HG03095 (cell line): ENCODE results near the gene COA3.
"Not testable (repeated sequence)": the region's sequence is repeated elsewhere in the genome, so short reads cannot be mapped to it uniquely, and the experiment has no call there.

Experiments used
- ATAC-seq: cut with Tn5 transposase; IDR thresholded peaks from one replicate; pipeline ENCODE4 v1.9.1; 2021; ENCODE audit warnings: moderate library complexity; ENCODE audit not compliant: unreplicated experiment

COA3 gene

DNA sequence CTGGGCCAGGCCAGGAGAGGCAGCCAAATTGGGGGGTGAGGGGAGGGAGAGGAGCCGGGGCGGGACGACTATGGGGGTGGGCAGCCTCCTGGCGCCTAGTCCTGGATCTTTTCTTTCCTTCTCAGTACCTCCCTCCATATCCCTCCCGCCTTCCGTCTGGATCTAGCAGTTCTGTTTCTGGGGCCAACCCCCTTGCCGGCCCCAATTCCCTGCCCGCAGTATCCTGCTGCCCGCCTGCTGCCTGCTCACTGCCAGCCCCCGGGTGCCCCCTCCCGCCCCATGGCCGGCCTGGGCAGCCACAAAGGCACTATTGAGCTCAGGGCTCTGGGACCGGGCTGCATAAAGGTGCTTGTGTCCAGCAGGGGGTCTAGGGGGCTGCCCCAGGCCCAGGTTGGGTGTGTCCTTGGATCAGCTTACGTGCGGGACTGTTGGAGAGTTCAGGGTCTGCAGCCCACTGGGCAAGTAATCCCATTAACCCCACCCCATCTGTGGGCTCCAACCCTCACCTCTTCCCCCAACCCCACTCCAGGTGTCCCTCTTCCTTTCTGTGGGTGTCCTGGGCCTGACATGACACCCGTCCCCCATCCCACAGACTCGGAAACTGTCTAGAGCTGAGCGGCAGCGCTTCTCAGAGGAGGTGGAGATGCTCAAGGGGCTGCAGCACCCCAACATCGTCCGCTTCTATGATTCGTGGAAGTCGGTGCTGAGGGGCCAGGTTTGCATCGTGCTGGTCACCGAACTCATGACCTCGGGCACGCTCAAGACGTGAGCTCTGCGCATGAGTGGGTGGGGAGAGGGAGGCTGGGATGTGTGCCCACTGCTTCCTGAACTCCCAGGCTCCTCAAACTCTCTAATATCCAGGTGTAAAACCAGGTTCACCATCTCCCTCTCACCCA lies 16.1 kb downstream of the COA3 start:
- ATAC-seq = no peak

GRCh38 chr17:42781639-42782165 lies 16.8 kb downstream of the COA3 start:
- ATAC-seq = no peak

GRCh38 chr17:42780851-42781638 lies 17.5 kb downstream of the COA3 start:
- ATAC-seq = no peak

DNA sequence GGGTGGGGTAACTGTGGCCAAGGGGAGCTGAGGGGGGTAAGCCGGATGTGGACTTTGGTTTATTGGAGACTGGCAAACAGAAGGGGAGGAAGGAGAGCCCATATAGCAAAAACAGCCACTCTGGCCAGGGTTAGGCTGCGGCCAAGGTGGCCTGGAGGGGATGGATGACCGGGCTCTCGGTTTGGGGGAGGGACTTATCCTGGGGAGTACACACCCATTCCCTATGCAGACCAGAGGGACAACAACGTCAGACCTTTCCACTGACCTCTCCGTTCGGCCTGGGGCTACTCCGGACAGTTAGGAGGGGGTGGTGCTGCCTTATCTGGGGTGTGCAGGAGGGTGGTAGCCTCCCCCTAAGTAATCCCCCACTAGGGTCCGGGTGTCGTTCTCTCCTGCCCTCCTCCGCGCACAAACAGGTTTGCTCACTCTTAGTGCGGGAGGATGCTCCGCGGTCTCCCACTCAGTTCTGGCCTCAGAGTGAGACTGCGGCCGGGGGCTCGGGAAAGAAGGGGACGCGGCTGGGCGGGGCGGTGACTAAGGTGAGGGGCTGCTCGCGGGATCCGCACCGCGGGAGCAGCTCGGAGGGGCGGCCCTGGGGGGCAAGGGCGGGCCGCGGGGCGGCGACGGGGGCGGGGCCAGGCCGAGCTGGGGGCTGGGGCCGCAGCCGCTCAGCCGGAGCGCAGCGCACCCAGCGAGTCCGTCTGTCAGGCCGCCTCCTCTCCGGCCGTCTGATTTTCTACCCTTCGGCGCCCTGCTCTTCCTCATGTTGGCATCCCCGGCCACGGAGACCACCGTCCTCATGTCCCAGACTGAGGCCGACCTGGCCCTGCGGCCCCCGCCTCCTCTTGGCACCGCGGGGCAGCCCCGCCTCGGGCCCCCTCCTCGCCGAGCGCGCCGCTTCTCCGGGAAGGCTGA lies 18.3 kb downstream of the COA3 start, which contains the start of gene WNK4:
Gene WNK4 (plus strand): TSS at position 675 of the 915 bp plus-strand sequence. CDS start 89 bp downstream, at position 764.
- ATAC-seq = no peak

DNA sequence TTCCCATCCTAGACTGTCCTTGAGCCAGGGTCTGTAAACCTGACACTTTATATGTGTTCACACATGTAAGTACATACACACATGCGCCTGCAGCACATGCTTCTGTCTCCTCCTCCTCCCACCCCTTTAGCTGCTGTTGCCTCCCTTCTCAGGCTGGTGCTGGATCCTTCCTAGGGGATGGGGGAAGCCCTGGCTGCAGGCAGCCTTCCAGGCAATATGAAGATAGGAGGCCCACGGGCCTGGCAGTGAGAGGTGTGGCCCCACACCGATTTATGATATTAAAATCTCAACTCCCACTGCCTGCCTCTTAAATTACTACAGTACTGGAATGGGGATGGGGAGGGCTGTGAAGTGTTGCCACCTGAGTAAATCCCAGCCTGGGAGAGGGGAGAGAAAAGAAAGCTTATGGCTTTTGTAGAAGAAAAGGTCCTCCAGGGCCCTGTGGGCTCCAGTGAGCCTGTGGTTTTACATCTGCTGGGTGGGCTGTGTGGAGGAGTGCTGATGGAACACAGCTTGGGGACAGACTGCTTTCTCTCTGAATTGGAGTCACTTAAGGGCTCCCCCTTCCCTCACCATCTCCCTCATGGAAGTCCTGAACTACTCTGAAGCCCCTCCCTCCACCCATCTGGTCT lies 19.1 kb downstream of the COA3 start:
- no peak for ATAC-seq

DNA sequence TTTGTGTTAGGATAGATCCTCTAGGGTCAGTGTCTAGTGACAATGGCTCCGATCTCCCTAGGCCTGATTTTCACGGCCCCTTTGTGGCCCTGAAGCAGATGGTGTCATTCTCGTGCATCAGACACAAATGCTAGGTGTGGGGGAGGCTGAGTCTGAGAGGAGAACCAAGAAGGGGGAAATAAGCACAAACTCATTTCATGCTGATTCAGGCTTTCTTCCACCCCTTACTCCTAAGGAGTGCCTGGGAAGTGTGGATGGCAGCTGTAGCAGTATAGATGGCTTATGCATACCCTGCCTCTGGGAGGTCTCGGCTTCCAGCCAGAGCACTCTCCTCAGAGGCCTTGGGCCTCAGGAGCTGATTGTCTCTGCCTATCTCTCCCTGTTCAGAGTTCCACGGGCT lies 19.9 kb downstream of the COA3 start:
- no peak for ATAC-seq

DNA sequence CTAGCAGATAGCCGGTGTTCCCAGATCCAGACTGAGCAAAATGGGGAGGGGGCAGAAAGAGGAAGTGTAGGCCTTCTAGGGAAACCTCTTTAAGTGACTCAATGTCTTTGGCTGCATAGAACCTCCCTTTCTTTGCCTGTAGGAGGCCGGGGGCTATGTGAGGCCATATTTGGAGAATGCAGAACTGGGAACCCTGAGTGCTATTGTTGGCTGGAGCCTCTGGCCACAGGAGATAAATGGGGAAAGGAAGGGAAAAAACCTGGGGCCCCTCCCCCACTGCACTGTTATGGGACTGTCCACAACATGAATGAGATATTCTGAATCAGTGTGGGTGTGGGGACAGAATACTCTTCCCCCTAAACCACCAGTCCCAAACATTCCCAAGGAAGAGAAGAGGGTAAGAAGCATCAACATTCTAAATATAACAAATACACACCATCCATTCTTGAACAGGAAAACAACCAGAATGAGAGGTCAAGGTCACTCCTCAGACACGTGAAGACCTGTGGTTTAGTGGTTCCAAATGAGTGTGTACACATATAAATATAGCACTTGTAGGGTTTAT lies 22.9 kb downstream of the COA3 start:
- no peak for ATAC-seq

GRCh38 chr17:42774066-42774745 lies 24.3 kb downstream of the COA3 start:
- ATAC-seq = no peak

- ATAC-seq = peak; percentile 52
Observed at GRCh38 chr17:42773290-42774035, 25.0 kb downstream of the COA3 start, which contains the start of gene VPS25. VPS25 (plus strand) TSS chr17:42773449; CDS start chr17:42773476, 27 bp downstream.

DNA sequence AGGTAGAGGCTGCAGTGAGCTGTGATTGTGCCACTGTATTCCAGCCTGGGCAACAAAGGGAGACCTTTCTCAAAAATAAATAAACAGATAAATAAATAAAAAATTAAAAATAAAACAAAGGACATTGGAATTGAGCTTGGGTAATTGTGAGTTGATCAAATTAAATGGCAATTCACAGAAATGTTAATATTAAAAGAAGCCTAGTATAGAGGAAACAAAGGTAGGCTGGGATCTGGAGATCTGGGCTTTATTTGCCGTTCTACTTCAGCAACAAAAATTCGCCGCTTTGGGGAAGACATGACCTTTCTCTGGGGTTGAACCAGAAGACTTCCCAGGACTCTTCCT lies 25.6 kb downstream of the COA3 start:
- ATAC-seq = no peak

GRCh38 chr17:42769964-42770363 lies 28.5 kb downstream of the COA3 start:
- ATAC-seq = not testable (repeated sequence)

- ATAC-seq = not testable (repeated sequence)
Observed at GRCh38 chr17:42768006-42768405, 30.5 kb downstream of the COA3 start.

DNA sequence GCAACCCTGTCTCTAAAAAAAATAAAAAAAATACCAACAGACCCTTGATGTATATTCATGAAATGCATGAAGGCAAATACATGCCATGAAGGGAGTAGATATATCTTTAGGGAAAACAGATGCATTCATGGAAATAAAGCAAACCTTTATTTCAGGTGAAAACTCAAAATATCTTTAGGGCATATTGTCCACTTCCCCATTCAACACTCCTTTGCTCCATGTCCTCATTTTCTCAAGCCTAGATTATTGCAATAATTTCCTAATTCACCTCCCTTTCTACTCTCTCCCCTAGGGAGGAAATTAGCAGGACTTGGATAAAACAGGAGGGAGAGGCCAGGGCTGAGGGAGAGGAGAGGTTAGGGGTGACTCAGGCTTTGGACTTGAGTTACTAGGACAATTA lies 31.0 kb downstream of the COA3 start:
- no peak for ATAC-seq

DNA sequence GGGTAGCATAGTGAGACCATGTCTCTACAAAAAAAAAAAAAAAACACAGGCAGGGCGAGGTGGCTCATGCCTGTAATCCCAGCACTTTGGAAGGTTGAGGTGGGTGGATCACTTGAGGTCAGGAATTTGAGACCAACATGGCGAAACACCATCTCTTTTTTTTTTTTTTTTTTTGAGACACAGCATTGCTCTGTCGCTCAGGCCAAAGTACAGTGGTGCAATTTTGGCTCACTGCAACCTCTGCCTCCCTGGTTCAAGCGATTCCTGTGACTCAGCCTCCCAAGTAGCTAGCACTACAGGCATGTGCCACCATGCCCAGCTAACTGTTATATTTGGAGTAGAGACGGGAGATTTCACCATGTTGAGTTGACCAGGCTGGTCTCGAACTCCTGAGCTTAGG lies 32.4 kb downstream of the COA3 start:
- no peak for ATAC-seq

DNA sequence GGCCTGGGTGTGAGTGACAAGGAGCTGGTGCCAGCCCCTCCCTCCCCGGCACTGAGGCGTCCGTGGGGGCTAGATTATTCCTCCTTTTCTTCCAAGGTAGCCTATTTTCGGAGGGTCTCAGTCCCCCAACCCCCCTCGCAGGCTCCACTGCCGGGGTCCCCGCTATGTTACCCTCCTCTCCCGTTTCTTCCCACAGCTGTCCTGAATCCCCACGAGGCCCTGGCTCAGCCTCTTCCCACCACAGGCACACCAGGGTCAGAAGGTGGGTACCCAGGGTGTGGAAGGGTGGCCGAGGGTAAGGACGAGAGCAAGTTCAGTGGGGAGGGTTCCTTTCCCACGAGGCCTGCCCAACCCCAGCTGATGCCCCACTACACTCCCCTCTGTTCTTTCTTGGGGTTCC lies 36.9 kb downstream of the COA3 start:
- no peak for ATAC-seq

GRCh38 chr17:42760652-42761581 lies 37.6 kb downstream of the COA3 start, which contains the start of gene RAMP2:
RAMP2 (plus strand) TSS chr17:42761227; CDS start chr17:42761262, 35 bp downstream.
- no peak for ATAC-seq

DNA sequence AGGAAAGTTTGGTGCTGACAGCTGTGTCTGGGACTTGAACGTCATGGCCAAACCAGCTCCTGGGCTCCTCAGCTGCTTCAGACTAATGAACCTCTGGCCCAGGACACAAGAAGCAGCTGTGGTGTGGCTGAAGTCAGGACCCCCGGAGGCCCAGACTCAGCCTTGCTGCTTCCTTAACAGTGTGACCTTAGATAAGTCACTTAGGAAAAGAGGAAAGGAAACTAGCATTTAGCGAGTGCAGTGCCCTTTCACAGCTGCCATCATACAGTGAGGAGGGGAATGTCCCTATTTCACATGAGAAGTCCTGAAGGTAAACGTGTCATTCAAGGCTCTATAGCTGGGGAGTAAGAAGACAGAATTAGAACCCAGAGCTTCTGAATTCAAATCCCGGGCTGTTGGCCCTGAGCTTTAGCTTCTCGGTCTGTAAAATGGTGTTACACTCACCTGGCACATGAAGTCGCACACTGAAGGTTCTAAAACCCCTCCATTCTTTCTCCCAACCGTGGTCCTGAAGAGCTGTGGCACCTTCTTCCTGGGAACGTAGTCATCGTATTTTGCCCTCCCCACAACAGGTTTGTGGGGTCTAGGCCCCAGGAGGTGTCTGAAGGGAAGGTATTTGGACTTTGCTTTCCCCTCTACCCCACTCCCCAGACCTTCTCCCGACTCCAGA lies 38.4 kb downstream of the COA3 start:
- ATAC-seq = no peak
